A673 (cell line): ENCODE data around the gene CRADD. TPM values are rescaled to one million over a fixed set of nuclear protein-coding genes. Genes with fewer than 3 reads are reported as not detected.

Experiments
- BruUV-seq: library from RNA; stranded (reverse); fragments of 400-500 nt; replicated peaks from 2 replicates; lab custom pipeline; 2021; lab: Mats Ljungman, UMichigan
- CTCF ChIA-PET: fragments of 300-600 bp; sonication (Branson Sonifier 250); formaldehyde crosslinking; loops from one replicate; lab custom pipeline; 2022; ENCODE audit warnings: antibody characterized with exemption; lab: Charles Lee
- POLR2A ChIA-PET: fragments of 300-600 bp; sonication (Branson Sonifier 250); formaldehyde crosslinking; loops from one replicate; lab custom pipeline; 2022; ENCODE audit warnings: antibody characterized with exemption; ENCODE audit not compliant: low non-redundant PET; lab: Charles Lee
- DNase-seq: peaks from one replicate; pipeline ENCODE4 v3.0.0-alpha.2; 2015; ENCODE audit warnings: low spot score
- H3K27ac ChIP-seq: fragments of 200-600 bp; sonication (generic); 2 replicates; pipeline ENCODE4 v1.5.1; 2016; ENCODE audit warnings: mixed run types, low read depth, mild to moderate bottlenecking, mixed read lengths, antibody characterized with exemption, low read length; ENCODE audit not compliant: poor library complexity, severe bottlenecking
- H3K27me3 ChIP-seq: fragments of 200-600 bp; sonication (generic); replicated peaks from 2 replicates; pipeline ENCODE4 v1.6.1; 2017; ENCODE audit warnings: mixed run types, low read depth, mild to moderate bottlenecking, mixed read lengths, antibody characterized with exemption, low read length; ENCODE audit not compliant: insufficient read depth, poor library complexity
- H3K36me3 ChIP-seq: fragments of 200-600 bp; sonication (generic); 2 replicates; pipeline ENCODE4 v1.6.1; 2016; ENCODE audit warnings: mixed run types, mild to moderate bottlenecking, mixed read lengths, antibody characterized with exemption, low read length; ENCODE audit not compliant: insufficient read depth, poor library complexity, severe bottlenecking
- H3K4me1 ChIP-seq: fragments of 200-600 bp; sonication (generic); 2 replicates; pipeline ENCODE4 v1.6.1; 2017; ENCODE audit warnings: mixed run types, mild to moderate bottlenecking, mixed read lengths, antibody characterized with exemption, low read length; ENCODE audit not compliant: insufficient read depth, poor library complexity, severe bottlenecking
- H3K4me3 ChIP-seq: fragments of 200-600 bp; sonication (generic); 2 replicates; pipeline ENCODE4 v1.5.1; 2016; ENCODE audit warnings: low read depth, mixed run types, mild to moderate bottlenecking, mixed read lengths, low read length; ENCODE audit not compliant: poor library complexity, severe bottlenecking
- H3K9me3 ChIP-seq: fragments of 200-600 bp; sonication (generic); 2 replicates; pipeline ENCODE4 v1.6.1; 2016; ENCODE audit warnings: mixed run types, low read depth, mild to moderate bottlenecking, mixed read lengths, antibody characterized with exemption, low read length; ENCODE audit not compliant: poor library complexity, severe bottlenecking
- EZH2 ChIP-seq: fragments of 200-600 bp; sonication (generic); IDR thresholded peaks from 2 replicates; pipeline ENCODE4 v1.6.1; 2017; ENCODE audit warnings: borderline replicate concordance, low read depth, mild to moderate bottlenecking, mixed read lengths, antibody characterized with exemption, low read length; ENCODE audit not compliant: poor library complexity, severe bottlenecking
- intact Hi-C: fragments of 100-400 bp; cut with micrococcal nuclease; formaldehyde crosslinking; loops from one replicate; pipeline ENCODE4 v1.10.0; 2022; ENCODE audit not compliant: unreplicated experiment
- total RNA-seq: library from RNA; stranded (reverse); gene quantifications from 2 replicates; pipeline ENCODE4 v1.2.3, GENCODE V29; 2021
- TF ChIP-seq, protein P1 (sequence below): fragments of 300-800, 200-600 bp; sonication (generic); conservative IDR thresholded peaks from 2 replicates; pipeline ENCODE4 v1.5.1; 2017; ENCODE audit warnings: low read depth, mild to moderate bottlenecking, antibody characterized with exemption, low read length, moderate library complexity, mixed read lengths

CRADD gene
- total RNA-seq, 1 experiment from 2014 or later: 9.1 TPM

DNA sequence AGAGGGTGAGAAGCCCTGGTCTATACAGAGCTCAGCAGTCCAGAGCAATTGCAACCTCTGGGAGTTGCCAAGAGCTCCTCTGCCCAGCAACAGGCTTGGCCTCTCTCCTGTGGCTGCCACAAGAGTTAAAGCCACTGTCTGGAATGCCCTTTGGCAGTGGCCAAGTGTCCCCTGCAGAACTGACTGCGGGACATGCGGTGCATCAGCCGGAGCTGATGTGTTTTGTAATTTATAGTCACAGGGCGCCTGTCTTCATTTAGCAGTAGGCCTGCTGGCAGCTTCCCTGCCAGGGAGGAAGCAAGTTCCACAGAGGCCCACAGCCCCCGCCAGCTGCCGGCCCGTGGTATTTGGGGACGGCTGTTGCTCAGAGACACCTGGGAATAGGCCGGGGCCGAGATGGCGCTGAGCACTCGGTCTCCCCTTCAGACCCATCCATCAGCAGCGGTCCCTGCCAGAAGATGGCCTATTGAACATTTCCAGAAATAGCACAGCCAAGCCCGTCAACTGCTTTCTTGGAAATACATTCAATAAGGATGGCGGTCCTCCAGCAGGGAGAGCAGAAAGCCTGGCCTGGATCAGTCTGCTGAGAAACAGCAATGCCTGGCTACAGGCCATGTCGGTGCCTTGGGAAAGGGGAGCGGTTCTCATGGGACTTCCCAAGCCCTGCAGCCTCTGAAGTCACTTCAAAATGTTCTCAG, 217.4 kb downstream of the CRADD start:
- Histone ChIP-seq H3K36me3 (no peaks in the 10 kb centered on the region), H3K4me1 (no peaks in the 10 kb centered on the region), H3K27ac (no peak overlapping the region), H3K27me3 (no peaks in the 10 kb centered on the region), H3K4me3 (no peak overlapping the region), H3K9me3 (no peaks in the 10 kb centered on the region)
- no peak for TF ChIP-seq EZH2
- TF ChIP-seq, protein P1, sequence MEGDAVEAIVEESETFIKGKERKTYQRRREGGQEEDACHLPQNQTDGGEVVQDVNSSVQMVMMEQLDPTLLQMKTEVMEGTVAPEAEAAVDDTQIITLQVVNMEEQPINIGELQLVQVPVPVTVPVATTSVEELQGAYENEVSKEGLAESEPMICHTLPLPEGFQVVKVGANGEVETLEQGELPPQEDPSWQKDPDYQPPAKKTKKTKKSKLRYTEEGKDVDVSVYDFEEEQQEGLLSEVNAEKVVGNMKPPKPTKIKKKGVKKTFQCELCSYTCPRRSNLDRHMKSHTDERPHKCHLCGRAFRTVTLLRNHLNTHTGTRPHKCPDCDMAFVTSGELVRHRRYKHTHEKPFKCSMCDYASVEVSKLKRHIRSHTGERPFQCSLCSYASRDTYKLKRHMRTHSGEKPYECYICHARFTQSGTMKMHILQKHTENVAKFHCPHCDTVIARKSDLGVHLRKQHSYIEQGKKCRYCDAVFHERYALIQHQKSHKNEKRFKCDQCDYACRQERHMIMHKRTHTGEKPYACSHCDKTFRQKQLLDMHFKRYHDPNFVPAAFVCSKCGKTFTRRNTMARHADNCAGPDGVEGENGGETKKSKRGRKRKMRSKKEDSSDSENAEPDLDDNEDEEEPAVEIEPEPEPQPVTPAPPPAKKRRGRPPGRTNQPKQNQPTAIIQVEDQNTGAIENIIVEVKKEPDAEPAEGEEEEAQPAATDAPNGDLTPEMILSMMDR: no peak
- CTCF ChIA-PET: no interaction called here
- POLR2A ChIA-PET: no interaction called here
- intact Hi-C loops: no loop called here
- DNase-seq: peak; percentile 13
- BruUV-seq: no TSS peak

DNA sequence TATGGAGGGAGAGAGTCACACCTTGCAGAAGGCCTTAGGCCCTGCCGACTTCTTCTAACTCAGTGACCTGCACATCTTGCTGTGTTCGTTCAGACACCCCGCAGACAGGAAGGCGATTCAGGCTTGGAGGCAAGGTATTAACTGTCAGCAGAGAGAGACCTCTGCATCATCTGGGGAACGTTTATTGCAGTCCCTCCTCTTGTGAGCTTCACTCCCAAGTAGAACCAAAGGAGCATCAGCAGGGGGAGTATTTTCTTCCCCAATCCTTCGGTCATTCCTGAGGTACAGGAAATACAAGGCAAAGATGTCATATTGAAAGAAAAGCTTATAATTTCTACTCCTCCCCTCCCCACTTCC, 217.9 kb downstream of the CRADD start:
- no peaks in the 10 kb centered on the region for H3K4me1 ChIP-seq
- CTCF ChIA-PET: no interaction called here
- no peak for DNase-seq
- POLR2A ChIA-PET: no interaction called here
- no peak overlapping the region for H3K4me3 ChIP-seq
- H3K27me3 ChIP-seq: no peaks in the 10 kb centered on the region
- H3K27ac ChIP-seq: no peak overlapping the region
- H3K36me3 ChIP-seq: no peaks in the 10 kb centered on the region
- intact Hi-C loops: no loop called here
- no peak for TF ChIP-seq EZH2
- H3K9me3 ChIP-seq: no peaks in the 10 kb centered on the region
- BruUV-seq: no TSS peak

DNA sequence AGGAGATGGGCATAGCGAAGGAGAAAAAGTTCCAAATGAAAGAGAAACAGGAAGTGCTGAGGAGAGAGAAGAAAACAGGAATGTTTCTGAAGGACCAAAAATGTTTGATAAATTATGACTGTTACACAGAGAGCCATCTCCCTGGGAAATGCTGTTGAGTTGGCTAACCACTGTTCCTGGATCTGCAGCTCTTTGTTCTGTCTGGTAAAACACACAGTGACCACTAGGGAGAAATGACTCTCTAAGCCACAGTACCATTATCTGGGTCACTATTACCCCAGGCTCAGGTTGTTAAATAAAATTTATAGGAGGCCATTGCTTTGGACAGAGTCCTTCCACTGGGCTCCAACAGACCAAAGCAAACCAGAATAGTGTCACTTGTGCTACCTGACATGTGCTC, 219.3 kb downstream of the CRADD start:
- Histone ChIP-seq H3K27ac (no peak overlapping the region), H3K27me3 (no peaks in the 10 kb centered on the region), H3K9me3 (no peaks in the 10 kb centered on the region), H3K4me1 (no peaks in the 10 kb centered on the region), H3K4me3 (no peak overlapping the region), H3K36me3 (no peaks in the 10 kb centered on the region)
- no peak for DNase-seq
- intact Hi-C loops: no loop called here
- ChIA-PET CTCF (no interaction called here), POLR2A (no interaction called here)
- TF ChIP-seq, protein P1: 0 out of 2 replicates have a peak, but pooled peaks have one; percentile 18
- no peak for TF ChIP-seq EZH2
- BruUV-seq: no TSS peak

DNA sequence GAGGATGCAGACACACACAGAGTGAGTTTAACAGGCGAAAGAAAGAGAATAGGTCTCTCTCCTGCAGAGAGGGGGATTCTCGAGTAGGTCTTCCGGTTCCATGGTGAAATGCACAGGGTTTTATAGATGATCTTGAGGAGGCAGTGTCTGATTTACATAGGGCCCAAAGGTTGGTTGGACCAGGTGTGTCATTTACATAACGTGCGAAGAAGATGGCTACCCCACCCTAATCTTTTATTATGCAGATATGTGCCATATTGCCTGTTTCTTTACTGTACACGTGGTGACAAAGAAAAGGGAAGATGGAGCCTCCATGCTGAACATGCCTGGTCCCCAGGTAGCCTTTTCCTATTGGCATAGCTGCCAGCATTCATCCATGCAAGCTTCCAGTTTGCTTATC, 219.8 kb downstream of the CRADD start:
- no peak for DNase-seq
- intact Hi-C loops: no loop called here
- CTCF ChIA-PET: no interaction called here
- POLR2A ChIA-PET: no interaction called here
- Histone ChIP-seq H3K36me3 (no peaks in the 10 kb centered on the region), H3K4me1 (no peaks in the 10 kb centered on the region), H3K27me3 (no peaks in the 10 kb centered on the region), H3K4me3 (no peak overlapping the region), H3K9me3 (no peaks in the 10 kb centered on the region), H3K27ac (no peak overlapping the region)
- TF ChIP-seq EZH2: no peak
- TF ChIP-seq, protein P1: no peak
- no TSS peak for BruUV-seq
